GM15510 (cell line): ENCODE results near the gene SEC16B.

Source experiments
- POLR2A ChIP-seq: IDR thresholded peaks from 3 replicates; pipeline ENCODE4 v1.6.1; 2011; ENCODE audit warnings: borderline replicate concordance; ENCODE audit not compliant: insufficient read length; ENCODE audit errors: extremely low read depth

Gene SEC16B

GRCh38 chr1:177983482-177984135 lies 13.8 kb upstream of the SEC16B start:
- TF ChIP-seq POLR2A = no peak

- no peak for TF ChIP-seq POLR2A
These were observed 13.2 kb upstream of the SEC16B start for GRCh38 chr1:177983077-177983476.

- no peak for TF ChIP-seq POLR2A
These were observed 11.3 kb upstream of the SEC16B start for GRCh38 chr1:177981200-177981599.

- no peak for TF ChIP-seq POLR2A
These were observed 9.4 kb upstream of the SEC16B start for GRCh38 chr1:177979272-177979671.

GRCh38 chr1:177978530-177978929 lies 8.7 kb upstream of the SEC16B start:
- no peak for TF ChIP-seq POLR2A

- no peak for TF ChIP-seq POLR2A
These were observed 7.3 kb upstream of the SEC16B start for GRCh38 chr1:177977141-177977540.

GRCh38 chr1:177976596-177976995 lies 6.7 kb upstream of the SEC16B start:
- no peak for TF ChIP-seq POLR2A

GRCh38 chr1:177975588-177976495 lies 6.0 kb upstream of the SEC16B start:
- TF ChIP-seq POLR2A = no peak

GRCh38 chr1:177973585-177973984 lies 3.7 kb upstream of the SEC16B start:
- no peak for TF ChIP-seq POLR2A

GRCh38 chr1:177969109-177969508 lies 749 bp downstream of the SEC16B start:
- no peak for TF ChIP-seq POLR2A

- no peak for TF ChIP-seq POLR2A
These were observed 3.7 kb downstream of the SEC16B start for GRCh38 chr1:177966199-177966598.

- TF ChIP-seq POLR2A = no peak
These were observed 4.6 kb downstream of the SEC16B start for GRCh38 chr1:177965293-177965692.

GRCh38 chr1:177964336-177964735 lies 5.5 kb downstream of the SEC16B start:
- no peak for TF ChIP-seq POLR2A

- TF ChIP-seq POLR2A = no peak
These were observed 8.8 kb downstream of the SEC16B start for GRCh38 chr1:177960939-177961622.

GRCh38 chr1:177959811-177960515 lies 9.9 kb downstream of the SEC16B start:
- no peak for TF ChIP-seq POLR2A

- no peak for TF ChIP-seq POLR2A
These were observed 11.8 kb downstream of the SEC16B start for GRCh38 chr1:177958092-177958491.

GRCh38 chr1:177954076-177954475 lies 15.8 kb downstream of the SEC16B start:
- no peak for TF ChIP-seq POLR2A
